GM12892 (cell line): ENCODE results near the gene RSL24D1.

Experiments
- POLR2A ChIP-seq: IDR thresholded peaks from 2 replicates; pipeline ENCODE4 v1.6.1; 2011; ENCODE audit warnings: low read depth, low read length, control low read depth
- POLR2AphosphoS5 ChIP-seq: IDR thresholded peaks from 2 replicates; pipeline ENCODE4 v1.6.1; 2011; ENCODE audit warnings: low read depth, low read length, control low read depth
- TAF1 ChIP-seq: IDR thresholded peaks from 2 replicates; pipeline ENCODE4 v1.6.1; 2011; ENCODE audit warnings: low read depth, mild to moderate bottlenecking, control low read depth, low read length, borderline replicate concordance

GRCh38 chr15:55241186-55241585 is 44.4 kb upstream of the RSL24D1 start:
- TF ChIP-seq POLR2AphosphoS5 (no peak), POLR2A (no peak), TAF1 (no peak)
